HG03095 (cell line): ENCODE results near the gene PHPT1.
A peak's percentile ranks its signal among the peaks of the same experiment; 100 is the strongest.
"Not testable (repeated sequence)": the region's sequence is repeated elsewhere in the genome, so short reads cannot be mapped to it uniquely, and the experiment has no call there.

Source experiments
- ATAC-seq: cut with Tn5 transposase; IDR thresholded peaks from one replicate; pipeline ENCODE4 v1.9.1; 2021; ENCODE audit warnings: moderate library complexity; ENCODE audit not compliant: unreplicated experiment

Gene PHPT1

DNA sequence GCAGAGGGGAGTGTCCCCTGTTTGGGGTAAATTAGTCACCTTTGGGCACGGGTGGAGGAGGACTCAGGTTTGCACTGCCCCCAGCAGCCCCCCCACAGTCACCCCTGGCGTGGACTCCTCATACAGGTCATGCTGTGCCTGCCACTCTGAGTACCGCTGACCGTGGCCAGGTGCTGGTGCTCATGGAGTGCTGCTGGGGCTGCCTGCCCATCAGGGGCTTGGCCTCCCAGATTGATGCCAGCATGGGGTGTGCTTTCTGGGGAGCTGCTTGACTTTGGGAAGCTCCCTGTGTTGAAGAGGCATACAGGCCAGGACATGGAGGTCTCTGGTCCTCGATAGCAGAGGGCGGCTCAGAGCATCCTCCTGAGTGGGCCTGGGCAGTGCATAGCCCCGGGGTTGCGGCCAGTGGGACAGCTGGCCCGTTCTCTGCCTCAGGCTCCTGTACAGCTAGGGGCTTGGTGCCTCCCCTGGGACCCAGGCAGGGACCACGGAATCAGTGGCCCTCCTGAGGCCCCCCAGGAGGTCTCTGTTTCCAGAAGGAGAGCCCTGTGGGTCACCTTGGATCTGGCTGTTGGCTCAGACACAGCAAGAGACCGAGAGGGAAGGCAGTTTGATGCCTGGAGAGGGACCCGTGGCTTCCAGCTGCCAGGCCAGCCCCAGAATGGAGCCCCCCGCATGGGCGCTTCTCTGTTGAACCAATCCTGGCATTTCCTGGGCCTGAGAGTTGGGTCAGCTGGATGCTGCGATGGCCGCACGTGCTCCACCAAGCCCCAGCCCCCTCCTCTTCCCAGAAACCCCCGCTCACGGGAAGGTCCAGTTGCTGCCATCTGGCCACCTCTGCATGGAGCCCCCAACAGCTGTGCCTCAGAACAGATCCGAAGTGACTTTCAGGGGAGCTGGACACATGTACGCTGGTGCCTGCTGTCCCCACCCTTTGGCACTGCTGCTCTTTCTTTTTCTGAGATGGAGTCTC is 13.0 kb upstream of the PHPT1 start:
- no peak for ATAC-seq

DNA sequence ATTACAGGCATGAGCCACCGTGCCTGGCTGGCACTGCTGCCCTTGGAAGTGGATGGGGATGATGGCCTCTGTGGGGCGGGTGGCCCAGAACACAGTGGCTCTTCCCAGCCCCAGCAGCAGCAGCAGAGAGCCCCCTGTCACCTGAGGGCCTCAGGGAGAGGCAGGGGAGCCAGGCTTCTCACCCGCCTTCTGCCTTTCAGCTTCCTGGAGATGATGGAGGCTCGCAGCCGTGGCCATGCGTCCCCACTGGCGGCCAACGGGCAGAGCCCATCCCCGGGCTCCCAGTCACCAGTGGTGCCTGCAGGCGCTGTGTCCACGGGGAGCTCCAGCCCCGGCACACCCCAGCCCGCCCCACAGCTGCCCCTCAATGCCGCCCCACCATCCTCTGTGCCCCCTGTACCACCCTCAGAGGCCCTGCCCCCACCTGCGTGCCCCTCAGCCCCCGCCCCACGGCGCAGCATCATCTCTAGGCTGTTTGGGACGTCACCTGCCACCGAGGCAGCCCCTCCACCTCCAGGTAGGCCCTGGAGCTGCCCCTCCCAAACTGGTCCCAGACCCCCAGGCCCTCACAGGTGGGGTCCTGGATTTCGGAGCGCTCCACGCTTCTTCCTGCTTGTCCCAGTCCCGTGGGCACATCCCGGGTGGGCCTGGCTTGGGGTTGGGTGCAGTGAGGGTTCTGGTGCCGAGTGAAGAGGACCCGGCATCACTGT is 11.9 kb upstream of the PHPT1 start:
- no peak for ATAC-seq

DNA sequence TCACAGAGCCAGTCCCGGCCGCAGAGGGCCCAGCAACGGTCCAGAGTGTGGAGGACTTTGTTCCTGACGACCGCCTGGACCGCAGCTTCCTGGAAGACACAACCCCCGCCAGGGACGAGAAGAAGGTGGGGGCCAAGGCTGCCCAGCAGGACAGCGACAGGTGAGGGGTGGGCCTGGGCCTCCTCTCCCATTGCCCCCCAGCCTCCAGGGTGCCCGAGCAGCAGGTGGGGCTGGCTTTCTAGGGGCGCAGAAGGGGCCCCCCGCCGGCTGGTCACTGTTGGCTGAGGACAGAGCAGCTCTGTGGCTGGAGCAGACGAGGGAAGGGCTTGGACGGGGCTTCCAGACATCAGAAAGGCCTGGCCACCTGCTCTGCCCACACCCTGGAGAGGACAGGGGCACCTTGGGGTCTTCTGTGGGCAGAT is 11.3 kb upstream of the PHPT1 start:
- not testable (repeated sequence) for ATAC-seq

DNA sequence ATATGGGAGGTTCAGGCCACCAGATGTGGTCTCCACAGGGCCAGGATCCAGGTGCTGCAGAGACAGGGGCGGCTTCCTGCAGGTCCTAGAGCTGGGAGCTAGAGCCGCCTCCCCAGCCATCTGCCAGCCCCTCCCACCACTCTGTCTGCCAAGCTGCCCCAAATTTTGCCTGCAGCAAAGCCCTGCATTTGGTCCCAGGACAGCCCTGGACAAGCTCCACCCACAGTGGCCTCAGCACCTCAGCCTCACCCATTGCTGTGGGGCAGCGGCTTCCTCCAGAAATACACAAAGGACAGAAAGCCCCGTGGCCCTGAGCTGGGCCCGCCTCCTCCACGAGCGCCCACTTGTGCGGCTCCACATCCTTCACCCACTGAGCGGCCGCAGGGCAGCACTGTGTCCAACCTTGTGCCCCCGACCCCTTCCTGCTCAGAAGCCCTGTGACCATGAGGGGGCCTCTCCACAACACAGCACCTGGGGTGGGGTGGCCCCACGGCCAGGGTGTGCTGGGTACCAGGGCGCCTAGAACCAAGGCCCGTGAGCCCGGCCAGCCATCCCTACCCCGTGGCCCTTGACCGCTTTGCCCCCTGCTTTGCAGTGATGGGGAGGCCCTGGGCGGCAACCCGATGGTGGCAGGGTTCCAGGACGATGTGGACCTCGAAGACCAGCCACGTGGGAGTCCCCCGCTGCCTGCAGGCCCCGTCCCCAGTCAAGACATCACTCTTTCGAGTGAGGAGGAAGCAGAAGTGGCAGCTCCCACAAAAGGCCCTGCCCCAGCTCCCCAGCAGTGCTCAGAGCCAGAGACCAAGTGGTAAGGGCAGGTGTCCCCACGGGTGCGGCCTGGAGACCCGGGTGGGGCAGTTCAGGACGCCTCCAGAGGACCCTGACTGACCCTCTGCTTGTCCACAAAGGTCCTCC is 10.6 kb upstream of the PHPT1 start:
- no peak for ATAC-seq

DNA sequence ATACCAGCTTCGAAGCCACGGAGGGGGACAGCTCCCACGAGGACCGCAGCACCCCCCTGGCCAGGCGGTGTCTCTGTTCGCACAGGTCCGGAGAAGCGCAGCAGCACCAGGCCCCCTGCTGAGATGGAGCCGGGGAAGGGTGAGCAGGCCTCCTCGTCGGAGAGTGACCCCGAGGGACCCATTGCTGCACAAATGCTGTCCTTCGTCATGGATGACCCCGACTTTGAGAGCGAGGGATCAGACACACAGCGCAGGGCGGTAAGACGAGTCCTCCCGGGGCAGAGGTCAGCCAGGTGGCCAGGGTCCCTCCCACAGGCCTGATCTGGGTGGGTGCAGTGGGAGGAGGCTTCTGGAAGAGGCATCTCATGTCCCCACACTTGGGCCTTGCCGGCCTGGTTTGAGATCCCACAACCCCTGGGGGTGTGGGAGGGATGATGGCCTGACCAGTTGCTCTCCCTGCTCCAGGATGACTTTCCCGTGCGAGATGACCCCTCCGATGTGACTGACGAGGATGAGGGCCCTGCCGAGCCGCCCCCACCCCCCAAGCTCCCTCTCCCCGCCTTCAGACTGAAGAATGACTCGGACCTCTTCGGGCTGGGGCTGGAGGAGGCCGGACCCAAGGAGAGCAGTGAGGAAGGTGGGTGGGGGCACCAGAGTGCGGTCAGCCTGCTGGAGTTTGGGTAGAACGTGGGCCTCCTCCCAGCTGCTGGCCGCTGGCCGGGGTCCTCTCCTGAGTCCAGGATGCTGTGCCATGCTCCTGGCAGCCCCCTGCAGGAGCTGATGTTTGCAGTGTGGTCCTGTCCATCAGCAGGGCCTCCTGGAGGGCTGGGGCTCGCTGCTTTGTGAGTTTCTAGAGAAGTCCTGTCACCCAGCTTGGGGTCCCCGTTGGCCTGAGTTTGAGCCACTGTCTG is 9.7 kb upstream of the PHPT1 start:
- no peak for ATAC-seq

DNA sequence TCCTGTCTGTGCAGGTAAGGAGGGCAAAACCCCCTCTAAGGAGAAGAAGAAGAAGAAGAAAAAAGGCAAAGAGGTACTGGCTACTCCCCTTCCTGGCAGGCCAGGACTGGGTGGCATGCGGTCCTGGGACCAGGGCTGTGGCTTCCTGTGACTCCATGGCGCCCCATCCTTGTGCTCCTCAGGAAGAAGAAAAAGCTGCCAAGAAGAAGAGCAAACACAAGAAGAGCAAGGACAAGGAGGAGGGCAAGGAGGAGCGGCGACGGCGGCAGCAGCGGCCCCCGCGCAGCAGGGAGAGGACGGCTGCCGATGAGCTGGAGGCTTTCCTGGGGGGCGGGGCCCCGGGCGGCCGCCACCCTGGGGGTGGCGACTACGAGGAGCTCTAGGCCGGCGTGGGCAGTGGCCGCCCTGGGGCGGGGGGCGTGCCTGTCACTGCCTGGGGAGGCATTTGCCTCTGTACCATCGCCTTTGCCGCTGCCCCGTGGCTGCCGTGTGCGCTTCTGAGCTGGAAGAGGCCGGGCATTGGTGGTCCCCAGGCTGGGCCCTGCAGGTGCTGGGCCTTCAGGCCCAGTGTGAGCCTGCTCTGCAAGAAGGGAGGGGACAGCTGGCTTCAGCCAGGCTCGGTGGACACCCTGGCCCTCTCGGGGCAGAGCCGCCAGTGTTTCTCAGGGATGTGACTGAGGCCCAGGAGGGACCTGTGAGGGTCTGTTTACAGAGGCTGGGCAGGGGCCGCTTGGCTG is 8.9 kb upstream of the PHPT1 start:
- no peak for ATAC-seq

DNA sequence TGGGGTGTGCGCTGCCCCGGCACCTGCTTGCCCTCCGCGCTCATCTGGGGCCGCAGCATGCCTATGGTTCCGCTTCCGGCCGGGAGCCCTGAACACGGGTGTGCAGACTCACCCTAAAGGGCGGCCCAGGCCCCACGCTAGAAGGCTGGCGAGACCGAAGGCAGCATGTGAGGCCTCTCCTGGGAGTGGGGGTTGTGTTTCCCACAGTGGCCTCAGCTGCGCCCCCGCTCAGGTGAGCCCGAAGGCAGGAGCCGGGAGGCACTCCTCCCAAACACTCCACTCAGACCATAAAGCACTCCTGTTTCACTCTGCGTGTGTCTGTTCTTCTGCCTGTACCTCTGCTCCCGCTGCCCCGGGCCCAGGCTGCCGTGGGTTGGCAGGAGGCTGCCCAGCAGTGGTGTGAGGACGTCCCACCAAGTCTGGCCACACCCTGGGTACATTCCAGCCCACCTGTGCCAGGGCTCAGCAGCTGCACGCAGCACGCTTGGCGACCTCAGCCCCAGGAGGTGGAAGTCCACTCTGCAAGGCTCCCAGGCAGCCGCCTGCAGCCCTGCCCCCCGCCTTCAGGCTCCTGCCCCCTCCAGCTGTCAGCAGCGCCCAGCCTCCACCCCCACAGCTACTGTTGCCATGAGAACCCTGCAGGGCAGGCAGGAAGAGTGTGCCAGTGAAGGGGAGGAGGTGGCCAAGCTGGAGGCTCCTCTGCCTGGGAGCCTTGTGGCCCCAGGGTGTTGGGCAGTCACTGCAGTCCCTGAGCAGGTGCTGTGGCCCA is 8.1 kb upstream of the PHPT1 start:
- no peak for ATAC-seq

DNA sequence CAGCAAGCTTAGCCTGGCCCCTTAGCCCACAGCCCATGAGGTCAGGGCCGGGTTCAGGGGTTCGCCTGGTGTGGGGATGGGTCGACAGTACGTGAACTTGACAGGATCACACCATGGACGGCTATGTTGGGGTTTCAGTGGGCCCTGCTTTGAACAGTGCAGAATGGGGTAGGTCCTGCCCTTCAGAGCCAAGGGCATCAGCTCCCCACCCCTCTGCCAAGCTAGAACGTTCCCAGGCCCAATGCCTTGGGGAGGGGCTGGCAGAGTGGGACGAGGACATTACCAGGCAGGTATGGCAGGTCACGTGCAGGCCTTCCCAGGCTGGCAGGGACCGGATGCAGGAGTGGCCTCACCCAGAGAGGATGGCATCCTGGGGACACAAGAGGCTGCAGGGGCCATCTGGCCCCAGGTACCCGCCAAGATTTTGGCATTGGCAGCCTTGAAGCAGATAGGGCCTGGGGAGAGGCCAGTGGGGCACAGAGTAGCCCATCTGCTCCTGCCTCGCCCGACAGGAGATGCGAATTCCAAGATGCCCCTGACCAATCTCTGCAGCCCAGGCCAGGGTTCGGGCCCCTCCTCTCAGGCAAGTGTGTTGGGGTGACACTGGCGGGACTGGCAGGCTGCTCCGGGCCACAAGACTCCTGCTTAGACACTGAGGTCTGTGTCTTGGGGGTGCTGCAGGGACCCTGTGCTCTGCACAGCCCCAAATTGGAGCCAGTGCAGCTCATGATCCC is 7.4 kb upstream of the PHPT1 start:
- not testable (repeated sequence) for ATAC-seq

DNA sequence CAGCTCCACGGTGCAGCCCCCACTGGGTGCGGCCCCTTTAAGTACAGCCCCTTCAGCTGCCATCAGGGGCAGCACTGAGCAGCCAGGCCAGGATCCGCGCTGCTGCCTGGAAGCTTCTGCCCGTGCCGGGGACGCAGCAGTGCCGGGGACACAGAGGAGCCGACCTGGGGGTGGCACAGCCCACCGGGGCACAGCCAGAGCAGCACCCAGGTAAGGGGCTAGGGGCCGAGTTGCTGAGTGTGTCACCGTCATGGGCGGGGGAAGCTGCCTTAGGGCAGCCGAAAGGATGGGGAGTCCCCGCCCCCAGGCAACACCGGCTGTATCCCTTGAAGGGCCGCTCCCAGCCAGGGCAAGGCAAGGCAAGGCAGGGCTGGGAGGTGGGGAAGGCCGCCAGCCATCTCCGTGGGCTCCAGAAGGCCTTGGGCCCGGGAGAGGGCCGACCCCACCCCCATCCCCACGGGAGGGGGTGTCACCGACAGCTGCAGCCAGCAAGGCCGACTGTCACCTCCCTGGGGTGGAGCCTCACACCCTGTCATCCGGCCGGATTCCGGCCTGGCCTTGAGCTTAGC is 6.7 kb upstream of the PHPT1 start, which contains the start of gene AJM1:
AJM1 (plus strand) TSS at position 99 of the 569 bp plus-strand sequence. CDS start 1,937 bp downstream, outside the sequence.
- ATAC-seq: peak; percentile 59

DNA sequence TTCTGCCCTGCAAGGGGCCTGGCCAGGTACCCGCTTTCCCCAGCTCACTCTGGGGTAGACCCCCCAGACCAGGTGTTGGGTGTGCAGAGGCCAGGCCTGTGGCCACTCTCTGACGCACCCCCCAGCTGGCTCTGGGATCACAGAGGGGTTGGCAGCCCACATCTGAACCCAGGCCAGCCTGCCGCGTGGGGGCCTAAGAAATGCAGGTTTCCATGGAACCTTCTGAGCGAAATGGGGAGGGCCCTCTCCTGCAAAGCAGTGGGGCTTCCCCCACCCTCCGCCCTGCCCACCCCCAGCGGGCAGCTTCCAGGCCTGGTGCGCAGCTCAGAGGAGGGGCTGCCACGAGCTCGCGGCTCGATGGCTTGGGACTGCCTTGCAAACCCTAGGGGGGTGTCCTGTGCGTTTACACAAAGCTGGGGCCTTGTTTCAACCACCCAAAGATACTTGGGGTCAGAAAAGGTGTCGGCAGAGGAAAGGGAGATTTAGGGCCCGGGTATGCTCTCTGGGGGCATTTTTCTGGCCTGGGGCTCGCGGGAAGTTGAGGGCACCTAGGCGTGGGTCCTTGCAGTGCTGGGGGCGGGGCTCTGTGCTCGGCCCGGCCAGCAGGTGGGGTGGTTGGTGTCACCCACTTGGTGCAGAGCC is 5.9 kb upstream of the PHPT1 start:
- not testable (repeated sequence) for ATAC-seq

DNA sequence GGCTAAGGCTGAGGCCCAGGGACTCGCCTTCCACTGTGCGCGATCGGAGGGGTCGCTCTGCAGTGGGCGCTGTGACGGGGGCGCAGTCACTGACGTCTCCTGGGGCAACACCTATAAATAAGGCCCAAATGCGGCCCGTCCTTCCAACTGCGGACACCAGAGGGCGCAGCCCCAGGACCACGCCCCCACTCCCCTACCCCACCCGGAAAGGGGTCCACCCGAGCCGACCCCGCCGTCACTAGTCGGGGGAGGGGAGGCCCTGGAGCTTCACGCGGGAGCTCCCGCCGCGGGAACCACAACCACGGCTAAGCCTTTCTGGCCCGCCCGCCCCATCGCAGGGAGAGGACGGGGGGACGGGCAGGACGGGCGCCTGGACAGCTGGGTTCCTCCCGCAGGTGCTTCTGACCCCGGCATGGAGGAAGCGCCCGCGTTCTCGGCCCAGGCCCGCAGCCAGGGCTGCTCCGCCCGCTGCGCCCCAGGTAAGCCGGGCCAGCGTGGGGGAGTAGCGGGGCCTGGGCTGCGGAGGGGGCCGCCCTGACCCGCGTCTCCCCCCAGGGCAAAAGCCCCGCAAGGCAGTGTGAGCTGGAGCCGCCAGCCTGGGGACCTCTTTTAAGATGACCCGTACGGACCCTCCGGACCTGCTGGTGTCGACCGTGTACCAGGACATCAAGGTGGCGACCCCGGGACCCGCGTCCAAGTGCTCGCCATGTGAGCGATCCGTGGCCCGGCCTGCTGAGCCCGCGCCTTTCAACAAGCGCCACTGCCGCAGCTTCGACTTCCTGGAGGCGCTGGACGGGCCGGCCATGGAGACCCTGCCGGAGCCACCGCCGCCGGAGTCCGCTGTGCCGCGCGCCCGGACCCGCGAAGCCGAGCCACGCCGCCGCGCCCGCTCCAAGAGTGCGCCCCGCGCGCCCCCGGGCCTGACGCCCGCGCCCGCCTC is 5.1 kb upstream of the PHPT1 start:
- not testable (repeated sequence) for ATAC-seq

DNA sequence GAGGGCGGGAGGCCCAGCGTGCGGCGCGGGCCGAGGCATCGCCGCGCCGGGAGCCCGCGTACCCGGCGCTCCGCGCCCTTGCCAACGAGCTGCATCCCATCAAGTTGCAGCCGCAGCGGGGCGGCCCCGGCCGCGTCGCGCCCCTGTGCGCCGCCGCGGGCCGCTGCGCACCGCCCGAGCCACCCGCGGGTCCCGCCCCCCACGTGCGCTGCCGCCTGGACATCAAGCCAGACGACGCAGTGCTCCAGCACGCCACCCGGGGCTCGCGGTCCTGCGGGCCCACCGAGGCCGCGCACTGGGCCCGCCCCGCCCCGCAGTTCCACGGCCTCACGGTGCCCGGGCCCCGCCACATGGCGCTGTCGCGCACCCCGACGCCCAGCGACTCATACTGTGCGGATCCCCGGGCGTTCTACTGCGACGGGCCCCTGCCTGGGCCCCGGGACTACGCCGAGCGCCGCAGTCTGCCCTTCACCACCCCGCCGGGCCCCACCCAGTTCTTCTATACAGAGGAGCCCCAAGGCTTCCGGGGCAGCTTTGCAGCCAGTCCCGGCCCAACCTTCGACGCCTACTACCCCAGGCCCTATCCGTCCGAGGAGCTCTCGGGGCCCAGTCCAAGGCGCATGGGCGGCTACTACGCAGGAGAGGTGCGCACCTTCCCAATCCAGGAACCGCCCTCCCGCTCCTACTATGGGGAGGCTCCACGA is 4.3 kb upstream of the PHPT1 start:
- ATAC-seq: no peak

DNA sequence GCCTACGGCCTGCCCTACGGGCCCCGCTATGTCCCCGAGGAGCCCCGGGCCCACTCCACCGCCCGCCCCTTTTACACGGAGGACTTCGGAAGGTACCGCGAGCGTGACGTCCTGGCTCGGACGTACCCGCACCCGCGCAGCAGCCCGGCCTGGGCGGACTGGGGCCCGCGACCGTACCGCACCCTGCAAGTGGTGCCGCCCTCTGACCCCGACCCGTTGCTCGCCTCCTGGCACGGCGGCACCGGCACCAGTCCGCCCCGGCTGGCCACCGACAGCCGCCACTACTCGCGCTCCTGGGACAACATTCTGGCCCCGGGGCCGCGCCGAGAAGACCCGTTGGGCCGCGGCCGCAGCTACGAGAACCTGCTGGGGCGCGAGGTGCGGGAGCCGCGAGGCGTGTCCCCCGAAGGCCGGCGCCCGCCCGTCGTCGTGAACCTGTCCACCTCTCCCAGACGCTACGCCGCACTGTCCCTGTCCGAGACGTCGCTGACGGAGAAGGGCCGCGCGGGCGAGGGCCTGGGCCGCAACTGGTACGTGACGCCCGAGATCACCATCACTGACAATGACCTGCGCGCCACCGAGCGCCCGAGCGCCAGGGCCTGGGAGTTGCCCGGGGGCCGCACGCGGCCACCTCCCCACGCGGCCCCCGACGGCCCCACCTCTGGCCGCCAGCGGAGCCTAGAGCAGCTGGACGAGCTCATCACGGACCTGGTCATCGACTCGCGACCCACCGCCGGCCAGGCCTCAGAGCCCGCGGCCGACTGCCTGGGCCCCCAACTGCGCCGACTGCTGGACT is 3.5 kb upstream of the PHPT1 start:
- no peak for ATAC-seq

DNA sequence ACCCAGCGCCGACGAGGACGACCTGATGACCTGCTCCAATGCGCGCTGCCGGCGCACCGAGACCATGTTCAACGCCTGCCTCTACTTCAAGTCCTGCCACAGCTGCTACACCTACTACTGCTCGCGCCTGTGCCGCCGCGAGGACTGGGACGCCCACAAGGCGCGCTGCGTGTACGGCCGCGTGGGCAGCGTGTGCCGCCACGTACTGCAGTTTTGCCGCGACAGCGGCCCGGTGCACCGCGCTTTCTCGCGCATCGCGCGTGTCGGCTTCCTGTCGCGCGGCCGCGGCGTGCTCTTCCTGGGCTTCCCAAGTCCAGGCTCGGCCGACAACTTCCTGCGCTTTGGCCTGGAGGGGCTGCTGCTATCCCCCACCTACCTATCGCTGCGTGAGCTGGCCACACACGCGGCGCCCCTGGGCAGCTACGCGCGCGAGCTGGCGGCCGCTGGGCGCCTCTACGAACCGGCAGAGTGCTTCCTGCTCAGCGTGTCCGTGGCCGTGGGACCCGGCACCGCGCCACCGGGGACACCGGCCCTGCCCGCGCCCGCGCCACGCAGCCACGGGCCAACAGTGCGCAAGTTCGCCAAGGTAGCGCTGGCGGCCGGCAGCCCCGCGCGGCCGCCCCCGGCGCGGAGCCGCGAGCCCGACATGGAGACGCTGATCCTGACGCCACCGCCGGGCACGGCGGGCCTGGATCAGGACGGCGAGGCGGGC is 2.7 kb upstream of the PHPT1 start:
- ATAC-seq: no peak
